Upper lobe of left lung (tissue), 4 donors: ENCODE measurements around the gene KRT3.

Experiments used
- CTCF ChIP-seq, 6 experiments: fragments of 450-650 bp in 4 of 6; fragments of 200-600 bp in 2 of 6; sonication (generic) in 2 of 6; IDR thresholded peaks; one replicate each; pipeline ENCODE4 v1.5.1; 2016 to 2019; ENCODE audit warnings: antibody characterized with exemption in 6 of 6
- POLR2AphosphoS5 ChIP-seq, 2 donors: sonication (generic); formaldehyde crosslinking; IDR thresholded peaks; one replicate each; pipeline ENCODE4 v1.5.1; 2017; ENCODE audit warnings: antibody characterized with exemption in 2 of 2

- TF ChIP-seq POLR2AphosphoS5 (IDR thresholded peaks at IDR 0.05) (no peak), CTCF (IDR thresholded peaks at IDR 0.05) (no peak)
Observed at GRCh38 chr12:52763036-52763659, 32.8 kb downstream of the KRT3 start.
